ENCODE measurements around the gene TMEM167B.

GRCh38 chr1:109083923-109084322, 6.6 kb upstream of the TMEM167B start:
- no peak for TF ChIP-seq CTCF (IDR thresholded peaks at IDR 0.05)
- TF ChIP-seq POLR2AphosphoS5 (IDR thresholded peaks at IDR 0.05; ENCODE audit: low read depth, low read length) = no peak
- TF ChIP-seq TCF7L2 (IDR thresholded peaks at IDR 0.05; ENCODE audit: low read depth, low read length) = no peak
